Keratinocyte (primary cell): ENCODE measurements around the gene TGM1.

ENCODE experiments used
- EZH2 ChIP-seq: IDR thresholded peaks from one replicate; pipeline ENCODE4 v1.6.1; 2012; ENCODE audit warnings: inconsistent platforms, mild to moderate bottlenecking, low read length, moderate library complexity
- TF ChIP-seq, protein P1 (sequence below), 3 experiments: IDR thresholded peaks in 1 of 3; conservative IDR thresholded peaks in 1 of 3; optimal IDR thresholded peaks in 1 of 3; 2 replicates in 2 of 3; 3 replicates in 1 of 3; pipeline versions ENCODE3 to v1.5.1; 2011; ENCODE audit warnings: low read length in 3 of 3, mild to moderate bottlenecking in 3 of 3, moderate library complexity in 2 of 3, control low read depth in 1 of 3, inconsistent platforms in 1 of 3; ENCODE audit not compliant: insufficient read depth in 2 of 3; ENCODE audit errors: extremely low read depth in 1 of 3

DNA sequence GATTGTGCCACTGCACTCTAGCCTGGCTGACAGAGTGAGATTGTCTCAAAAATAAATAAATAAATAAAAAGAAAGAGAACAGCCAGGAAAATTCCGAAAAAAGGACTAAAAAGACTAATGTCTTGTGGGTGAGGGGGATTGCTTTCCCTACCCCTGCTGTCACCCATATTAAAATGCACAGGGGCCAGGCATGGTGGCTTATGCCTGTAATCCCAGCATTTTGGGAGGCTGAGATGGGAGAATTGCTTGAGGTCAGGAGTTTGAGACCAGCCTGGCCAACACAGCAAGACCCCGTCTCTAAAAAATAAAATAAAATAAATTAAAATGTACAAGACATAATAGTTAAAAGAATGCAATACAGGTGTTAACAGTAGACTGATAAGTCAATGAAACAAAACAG is 30.5 kb upstream of the TGM1 start:
- TF ChIP-seq, protein P1, sequence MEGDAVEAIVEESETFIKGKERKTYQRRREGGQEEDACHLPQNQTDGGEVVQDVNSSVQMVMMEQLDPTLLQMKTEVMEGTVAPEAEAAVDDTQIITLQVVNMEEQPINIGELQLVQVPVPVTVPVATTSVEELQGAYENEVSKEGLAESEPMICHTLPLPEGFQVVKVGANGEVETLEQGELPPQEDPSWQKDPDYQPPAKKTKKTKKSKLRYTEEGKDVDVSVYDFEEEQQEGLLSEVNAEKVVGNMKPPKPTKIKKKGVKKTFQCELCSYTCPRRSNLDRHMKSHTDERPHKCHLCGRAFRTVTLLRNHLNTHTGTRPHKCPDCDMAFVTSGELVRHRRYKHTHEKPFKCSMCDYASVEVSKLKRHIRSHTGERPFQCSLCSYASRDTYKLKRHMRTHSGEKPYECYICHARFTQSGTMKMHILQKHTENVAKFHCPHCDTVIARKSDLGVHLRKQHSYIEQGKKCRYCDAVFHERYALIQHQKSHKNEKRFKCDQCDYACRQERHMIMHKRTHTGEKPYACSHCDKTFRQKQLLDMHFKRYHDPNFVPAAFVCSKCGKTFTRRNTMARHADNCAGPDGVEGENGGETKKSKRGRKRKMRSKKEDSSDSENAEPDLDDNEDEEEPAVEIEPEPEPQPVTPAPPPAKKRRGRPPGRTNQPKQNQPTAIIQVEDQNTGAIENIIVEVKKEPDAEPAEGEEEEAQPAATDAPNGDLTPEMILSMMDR (optimal IDR thresholded peaks at IDR 0.05 in 1 of 3, IDR thresholded peaks at IDR 0.05 in 1 of 3, conservative IDR thresholded peaks at IDR 0.05 in 1 of 3; ENCODE audit: extremely low read depth in 1 of 3, insufficient read depth in 2 of 3, low read length in 3 of 3) = no peak
- TF ChIP-seq EZH2 = no peak
